HL-60/S4 treated with phorbol 12-myristate 13-acetate at 8.2 ng/mL for 4 days and 3 days (cell line): ENCODE data around the gene FGGY.

ENCODE experiments used
- in situ Hi-C: fragments of 300-500 bp; cut with MboI; formaldehyde crosslinking; loops from 2 replicates; pipeline ENCODE4 v1.15.0; 2022; ENCODE audit warnings: low sequenced_read_pairs

Gene FGGY

GRCh38 chr1:59747420-59748024, 450.6 kb downstream of the FGGY start:
- in situ Hi-C loops = no loop called here

DNA sequence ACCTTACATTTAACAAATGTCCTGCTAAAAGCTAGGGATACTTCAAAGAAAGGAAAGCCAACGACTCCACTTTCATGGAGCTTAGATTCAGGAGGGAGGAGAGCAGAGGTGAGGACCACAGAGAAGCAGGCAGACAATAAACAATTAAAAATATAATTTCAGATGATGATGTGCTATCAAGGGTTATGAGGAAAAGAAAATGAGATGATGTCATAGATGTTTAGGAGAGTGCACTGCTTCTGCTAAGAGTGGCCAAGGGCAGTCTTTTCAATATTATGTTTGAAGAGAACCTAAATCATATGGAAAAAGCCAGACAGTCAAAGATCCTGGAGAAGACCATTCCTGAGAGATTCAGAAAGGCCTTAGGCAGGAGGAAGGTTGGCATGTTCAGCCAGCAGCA, 451.2 kb downstream of the FGGY start:
- in situ Hi-C loops = no loop called here

DNA sequence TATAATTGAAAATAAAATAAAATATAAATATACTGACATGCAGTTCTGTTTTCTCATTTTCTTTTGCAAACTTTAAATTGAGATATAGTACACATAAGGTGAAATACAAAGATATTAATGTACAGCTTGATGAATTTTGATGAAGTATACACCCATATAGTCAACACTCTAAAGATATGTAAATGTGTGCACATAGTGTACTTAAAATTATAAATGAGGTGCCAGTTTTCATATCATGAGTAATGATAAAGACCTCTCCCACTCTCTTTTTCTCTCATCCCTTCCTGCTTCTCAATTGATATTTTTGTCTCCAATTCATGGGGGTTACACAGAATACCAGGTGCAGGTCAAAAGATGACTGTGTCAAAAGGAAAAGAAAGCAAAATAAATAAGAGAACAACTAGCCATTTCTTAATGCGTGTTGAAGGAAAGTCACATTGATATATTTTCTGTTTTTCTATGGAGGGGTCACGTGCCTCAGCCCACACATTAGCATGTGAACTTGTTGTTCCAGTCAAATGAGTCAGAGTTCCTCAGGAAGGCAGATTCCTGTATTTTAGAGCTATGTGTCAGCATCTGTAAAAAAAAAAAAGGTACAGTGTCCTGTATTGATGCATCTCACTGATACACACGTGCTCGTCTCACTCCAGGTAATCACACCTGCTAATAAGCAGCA, 453.6 kb downstream of the FGGY start:
- in situ Hi-C loops = loop anchor here (25.0 kb wide), 1 partner anchor 1238 kb away; no protein-coding TSS in a partner anchor

GRCh38 chr1:59751004-59751395, 454.1 kb downstream of the FGGY start:
- in situ Hi-C loops = loop anchor here (25.0 kb wide), 1 partner anchor 1239 kb away; no protein-coding TSS in a partner anchor

DNA sequence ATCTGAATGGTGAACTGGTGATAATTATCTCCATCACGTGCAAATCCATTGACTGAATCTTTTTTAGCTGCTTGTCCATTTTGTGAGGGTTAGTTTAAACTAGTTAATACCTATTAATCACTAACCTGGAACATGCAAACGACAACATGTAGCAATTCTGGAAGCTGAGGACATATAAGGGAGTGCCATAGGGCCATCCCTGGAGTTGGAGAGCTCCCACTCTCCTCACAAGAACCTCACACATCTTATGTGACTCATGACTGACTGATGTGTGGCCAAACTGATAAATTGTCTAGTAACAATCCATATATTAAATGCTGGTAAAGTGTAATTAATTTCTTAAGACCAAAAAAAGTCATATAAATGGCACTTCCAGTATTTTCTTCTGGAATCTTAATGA, 454.9 kb downstream of the FGGY start:
- in situ Hi-C loops = loop anchor here (25.0 kb wide), 1 partner anchor 1240 kb away; no protein-coding TSS in a partner anchor

DNA sequence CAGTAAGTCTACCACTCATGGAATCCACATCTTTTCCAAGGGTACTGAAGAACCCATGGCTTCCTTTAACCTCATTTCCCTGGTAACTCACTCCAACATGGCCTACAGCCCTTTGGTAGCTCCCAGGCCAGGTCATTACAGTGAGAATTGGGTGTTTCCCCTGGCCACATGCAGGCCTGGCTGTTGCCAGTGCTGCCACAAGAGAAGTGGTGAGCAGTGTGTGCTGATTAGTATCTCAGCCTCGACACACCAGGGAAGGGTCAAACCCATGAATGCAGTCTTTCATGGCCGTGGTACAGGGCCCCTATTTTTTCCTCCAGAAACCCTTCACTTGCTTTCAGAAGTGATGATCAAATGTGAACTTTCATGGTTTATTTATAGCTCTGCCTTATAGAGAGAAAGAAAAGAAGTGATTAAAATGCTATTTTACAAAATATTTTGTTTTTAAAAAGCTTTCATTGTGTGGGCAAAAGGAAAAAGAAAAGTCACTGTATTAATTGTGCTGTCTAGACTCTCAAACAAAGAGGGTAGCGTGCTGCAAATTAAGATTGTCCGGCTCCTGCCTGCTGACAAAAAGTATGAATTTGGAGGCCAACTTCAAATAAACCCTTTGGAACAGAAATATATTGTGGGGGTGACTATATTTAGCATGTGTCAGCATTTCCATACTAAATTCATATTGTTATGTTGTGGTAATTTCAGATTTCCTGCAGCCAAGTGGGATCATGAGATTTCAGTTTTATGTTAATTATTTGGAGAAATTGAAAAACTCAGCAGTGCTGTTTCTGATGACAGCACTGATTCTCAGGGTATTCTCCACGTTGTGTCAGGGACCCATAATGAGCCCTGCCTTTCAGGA, 455.9 kb downstream of the FGGY start:
- in situ Hi-C loops = loop anchor here (25.0 kb wide), 1 partner anchor 1240 kb away; no protein-coding TSS in a partner anchor

DNA sequence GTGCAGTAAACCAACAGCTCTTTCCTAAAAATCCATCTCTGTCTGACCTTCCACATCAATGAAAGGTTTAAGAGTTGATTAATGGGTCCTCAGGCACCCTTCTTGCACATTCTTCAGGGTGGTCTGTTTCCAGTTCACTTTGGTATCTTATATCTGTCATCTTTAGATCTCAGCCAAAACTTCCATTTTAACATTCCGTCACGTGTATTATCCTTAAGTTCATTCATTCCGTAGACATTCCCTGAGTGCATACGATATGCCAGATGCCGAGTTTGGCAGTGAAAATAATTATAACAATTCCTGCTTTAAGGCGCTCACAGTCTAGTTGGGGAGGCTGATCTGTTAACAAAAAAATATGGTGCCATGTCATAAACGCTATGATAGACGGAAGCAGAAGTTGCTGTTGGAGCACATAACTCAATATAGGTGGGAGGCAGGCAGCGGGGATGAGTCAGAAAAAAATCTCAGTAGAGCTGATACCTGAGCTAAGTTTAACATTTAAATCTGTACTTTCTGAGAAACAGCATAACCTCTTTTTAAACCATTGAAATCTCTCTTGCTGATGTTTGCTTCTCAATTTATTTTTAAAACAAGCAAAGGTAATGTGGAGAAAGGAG, 458.3 kb downstream of the FGGY start:
- in situ Hi-C loops = loop anchor here (25.0 kb wide), 1 partner anchor 1243 kb away; no protein-coding TSS in a partner anchor

DNA sequence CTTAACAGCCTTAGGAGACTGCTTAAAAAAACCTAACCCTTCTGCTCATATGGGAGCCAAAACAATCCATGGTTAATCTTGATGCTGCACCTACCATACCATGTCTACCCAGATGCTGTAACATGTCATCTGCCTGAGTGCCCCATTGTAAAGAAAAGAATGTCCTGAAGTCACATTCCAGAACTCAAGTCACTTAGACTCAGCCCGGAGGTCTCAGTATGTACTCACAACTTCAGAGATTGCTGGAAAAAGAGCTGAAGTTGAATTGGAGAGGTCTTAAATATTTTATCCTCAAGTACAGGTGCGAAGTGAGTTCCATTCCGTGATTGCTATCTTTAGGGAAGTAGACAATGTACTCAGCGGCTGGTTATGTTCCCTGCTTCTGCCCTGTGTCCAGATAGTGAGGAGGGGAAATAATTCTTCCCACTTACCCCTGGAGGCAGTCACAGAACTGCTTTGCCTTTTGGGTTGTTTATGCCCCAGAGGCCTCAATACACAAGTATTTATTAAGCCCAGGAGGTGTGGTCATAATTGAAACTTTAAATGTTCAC, 460.4 kb downstream of the FGGY start:
- in situ Hi-C loops = loop anchor here (25.0 kb wide), 1 partner anchor 1245 kb away; no protein-coding TSS in a partner anchor

GRCh38 chr1:59759156-59759925, 462.4 kb downstream of the FGGY start:
- in situ Hi-C loops = loop anchor here (25.0 kb wide), 1 partner anchor 1247 kb away; no protein-coding TSS in a partner anchor

DNA sequence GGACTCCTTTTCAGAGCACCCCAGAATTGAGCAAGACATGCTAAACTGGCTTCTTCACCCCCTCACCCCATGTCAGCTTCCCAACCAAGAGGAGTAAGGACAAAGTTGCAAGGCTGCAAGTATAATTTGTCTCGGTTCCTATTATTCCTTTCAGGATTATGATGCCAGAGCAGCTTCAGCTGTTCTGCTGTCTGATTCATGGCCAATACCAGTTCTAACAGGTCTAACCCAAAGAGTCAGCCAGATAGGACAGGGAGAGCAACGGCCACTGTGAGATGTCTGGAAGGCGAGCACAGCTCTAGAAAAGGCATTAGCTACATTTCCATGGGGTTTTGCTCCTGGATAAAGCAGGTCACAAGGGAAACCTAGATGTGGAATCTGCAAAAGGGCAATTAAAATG, 464.5 kb downstream of the FGGY start:
- in situ Hi-C loops = loop anchor here (25.0 kb wide), 1 partner anchor 1249 kb away; no protein-coding TSS in a partner anchor

GRCh38 chr1:59763418-59763817, 466.5 kb downstream of the FGGY start:
- in situ Hi-C loops = loop anchor here (25.0 kb wide), 1 partner anchor 1251 kb away; no protein-coding TSS in a partner anchor

DNA sequence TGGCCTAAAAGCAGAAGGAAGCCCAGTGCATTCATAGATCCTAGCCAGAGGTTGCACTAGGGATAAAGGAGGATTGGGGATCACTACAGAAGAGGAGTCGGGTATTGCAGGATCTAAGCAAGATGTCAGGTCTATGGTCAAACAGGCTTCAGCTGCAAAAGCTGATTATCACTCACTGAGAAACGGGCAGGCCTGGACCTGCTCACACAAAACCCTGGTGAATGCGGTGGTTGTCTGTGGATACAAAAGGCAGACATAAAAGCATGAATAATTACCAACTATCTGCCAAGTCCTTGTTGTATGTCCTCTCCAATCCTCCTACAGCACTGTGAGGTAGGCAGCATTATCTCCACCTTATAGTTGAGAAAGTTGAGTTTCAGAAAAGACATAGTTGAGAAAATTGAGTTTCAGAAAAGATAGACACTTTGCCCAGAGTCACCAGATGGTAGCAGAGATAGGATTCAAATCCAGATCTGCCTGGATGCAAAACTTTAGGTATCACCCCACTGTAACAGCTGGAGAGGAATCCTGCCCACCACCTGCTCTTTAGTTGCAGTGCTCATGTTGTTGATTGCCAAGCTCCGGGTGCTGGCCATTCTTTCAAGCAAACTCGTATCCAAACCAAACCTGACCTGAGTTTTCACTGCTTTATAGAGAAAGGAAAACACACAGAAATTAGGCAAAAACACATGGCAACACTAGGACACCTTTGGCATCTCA, 468.3 kb downstream of the FGGY start:
- in situ Hi-C loops = loop anchor here (25.0 kb wide), 1 partner anchor 1253 kb away; no protein-coding TSS in a partner anchor

DNA sequence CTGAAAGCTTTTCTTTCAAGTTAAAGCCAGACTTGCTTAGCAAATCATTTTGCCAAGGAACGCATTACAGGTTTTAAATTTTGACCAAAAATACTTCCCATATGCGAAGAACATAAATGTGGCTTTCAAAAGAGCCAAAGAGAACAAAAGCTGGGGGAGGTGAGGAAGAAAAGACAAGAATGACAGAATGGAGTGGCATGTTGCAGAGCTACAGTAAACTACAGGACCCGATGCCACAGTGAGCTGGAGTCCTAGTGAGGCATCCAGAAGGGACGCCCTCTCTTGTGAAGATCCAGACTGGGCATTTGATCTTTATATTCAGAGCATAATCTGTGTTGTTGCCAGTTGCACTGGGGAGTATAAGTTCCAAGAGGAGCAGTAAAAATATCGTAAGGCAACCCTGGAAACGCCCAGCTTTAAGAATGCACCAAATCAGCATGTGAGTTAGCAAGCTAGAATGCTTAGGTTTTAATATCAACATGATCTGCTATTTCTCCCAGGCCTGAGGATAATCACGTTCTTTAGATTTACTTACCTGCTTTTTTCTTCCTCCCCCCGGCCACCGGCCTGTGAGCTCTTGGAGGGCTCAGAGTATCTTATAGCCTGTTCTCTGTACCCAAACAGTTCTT, 469.4 kb downstream of the FGGY start:
- in situ Hi-C loops = loop anchor here (25.0 kb wide), 1 partner anchor 1254 kb away; no protein-coding TSS in a partner anchor

GRCh38 chr1:59767119-59767518, 470.2 kb downstream of the FGGY start:
- in situ Hi-C loops = loop anchor here (25.0 kb wide), 1 partner anchor 1255 kb away; no protein-coding TSS in a partner anchor

DNA sequence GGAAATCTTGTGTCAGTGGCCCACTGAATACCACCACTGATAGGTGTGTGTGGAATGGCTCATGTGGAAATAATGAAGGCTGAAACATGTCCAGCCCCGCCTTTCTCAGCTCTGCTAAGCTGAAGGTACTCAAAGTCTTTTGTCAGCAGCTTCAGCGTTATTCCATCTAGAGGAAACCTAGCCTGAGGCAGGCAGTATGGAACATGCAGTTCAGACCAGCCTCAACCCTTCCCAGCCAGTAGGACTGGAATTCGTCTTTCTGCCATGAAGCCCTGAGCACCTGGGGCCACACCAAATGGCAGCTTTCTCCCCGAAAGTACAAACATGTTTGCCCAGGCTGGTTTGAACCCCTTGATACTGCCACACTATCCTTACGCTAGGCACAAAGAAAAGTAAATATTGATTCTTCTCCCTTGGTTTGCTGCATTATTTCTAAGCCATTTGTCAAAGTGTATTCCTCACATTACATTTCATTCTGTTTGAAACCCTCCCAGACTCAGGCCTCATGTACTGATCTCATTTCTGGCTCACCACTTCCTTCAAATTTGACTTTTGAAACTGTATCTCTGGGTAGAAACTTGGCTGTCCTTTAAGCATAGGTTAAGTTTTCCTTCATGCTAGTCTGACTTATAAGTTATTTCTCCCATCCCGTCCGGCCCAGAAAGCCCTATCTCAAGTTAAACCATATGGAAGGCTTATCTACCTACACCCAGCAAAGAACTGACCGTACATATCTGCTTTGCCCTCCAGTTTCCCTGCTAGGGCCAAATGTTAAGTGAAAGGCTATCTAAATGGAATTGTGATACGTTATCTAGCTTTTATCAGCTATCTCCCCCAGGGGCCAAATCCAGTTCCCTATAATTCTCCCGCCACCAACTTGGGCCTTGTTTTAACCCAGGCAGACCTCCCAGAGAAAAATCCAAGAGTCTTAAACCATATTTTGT, 472.2 kb downstream of the FGGY start:
- in situ Hi-C loops = loop anchor here (25.0 kb wide), 1 partner anchor 1257 kb away; no protein-coding TSS in a partner anchor

DNA sequence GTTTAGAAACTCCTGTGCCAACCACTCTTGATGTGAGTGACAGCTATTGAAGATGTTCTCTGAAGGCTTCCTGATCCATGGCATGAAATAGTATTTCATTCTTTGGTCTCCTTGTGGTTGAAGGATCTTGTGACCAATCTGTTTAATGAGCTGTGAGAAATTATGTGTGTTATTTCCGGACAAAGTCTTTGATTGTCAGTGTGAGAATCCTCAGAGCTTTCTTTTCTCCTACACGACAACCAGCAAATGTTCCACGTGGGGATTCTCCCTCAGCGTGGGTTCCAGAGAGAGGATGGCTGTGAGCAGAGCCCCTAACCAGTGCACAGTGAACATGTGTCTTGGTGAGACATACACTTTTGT, 472.8 kb downstream of the FGGY start:
- in situ Hi-C loops = loop anchor here (25.0 kb wide), 1 partner anchor 1257 kb away; no protein-coding TSS in a partner anchor

DNA sequence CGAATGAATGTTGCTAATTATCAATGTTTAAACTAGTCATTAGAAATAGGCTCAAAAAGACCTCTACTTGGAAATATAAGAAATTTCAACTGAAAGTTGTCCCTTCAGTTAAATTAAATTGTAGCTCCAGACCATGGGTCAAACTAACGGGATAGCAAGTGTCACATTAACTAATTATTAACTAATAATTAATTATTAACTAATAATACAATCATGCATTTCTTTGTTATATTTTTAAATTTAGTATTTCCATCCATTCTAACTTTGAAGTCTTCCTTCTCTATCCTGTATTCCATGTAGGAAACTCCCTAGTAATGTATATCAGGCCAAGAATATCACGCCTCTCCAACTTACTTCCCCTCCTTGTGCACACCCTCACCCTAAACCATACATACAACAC, 474.5 kb downstream of the FGGY start:
- in situ Hi-C loops = loop anchor here (25.0 kb wide), 1 partner anchor 1259 kb away; no protein-coding TSS in a partner anchor
